GM18505 (cell line): ENCODE data around the gene KRTAP19-2.

Source experiments
- ATAC-seq: cut with Tn5 transposase; IDR thresholded peaks from one replicate; pipeline ENCODE4 v1.9.1; 2021; ENCODE audit not compliant: unreplicated experiment
- POLR2A ChIP-seq: IDR thresholded peaks from 4 replicates; pipeline ENCODE4 v1.6.1; 2011; ENCODE audit warnings: borderline replicate concordance; ENCODE audit not compliant: insufficient read depth, insufficient read length; ENCODE audit errors: extremely low read depth

Gene KRTAP19-2

DNA sequence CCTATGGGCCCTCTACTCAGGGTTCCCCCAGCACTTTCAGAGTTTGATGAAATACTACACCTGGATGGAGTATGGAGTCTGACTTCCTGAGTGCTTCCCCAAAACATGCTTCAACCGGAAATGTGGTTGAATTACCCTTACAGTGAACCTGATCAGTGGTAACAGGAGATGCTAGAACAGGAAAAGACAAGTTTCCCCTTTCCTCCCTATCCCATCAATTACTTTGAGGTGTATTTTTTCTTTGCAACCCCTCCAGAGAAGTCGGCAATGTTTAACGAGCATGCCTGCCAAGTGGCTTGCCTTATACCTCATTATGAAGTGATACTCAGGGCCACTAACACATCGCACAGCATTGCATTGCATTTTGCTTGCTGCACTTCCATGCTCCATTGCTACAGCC is 40.2 kb downstream of the KRTAP19-2 start:
- no peak for ATAC-seq
- no peak for TF ChIP-seq POLR2A

GRCh38 chr21:30444204-30444603 is 43.0 kb downstream of the KRTAP19-2 start:
- ATAC-seq, result no peak
- TF ChIP-seq POLR2A, result no peak

DNA sequence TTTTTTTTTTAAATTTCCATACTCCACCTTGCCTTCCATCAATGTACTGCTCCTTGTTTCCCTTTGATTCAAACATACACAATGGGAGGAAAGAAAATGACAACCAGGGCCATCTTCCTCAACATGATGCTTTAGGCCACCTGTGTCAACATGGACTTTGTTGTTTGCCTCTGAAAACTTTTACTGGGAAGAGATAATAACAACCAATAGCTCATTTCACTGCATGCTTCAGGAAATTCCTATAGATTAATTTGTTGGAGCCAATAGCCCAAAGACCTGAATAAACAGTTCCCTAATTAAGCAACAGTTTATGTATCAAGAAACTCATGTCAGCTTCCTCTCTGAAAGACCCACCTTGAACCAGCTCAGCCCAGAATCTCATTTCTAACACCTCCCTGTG is 44.0 kb downstream of the KRTAP19-2 start:
- no peak for ATAC-seq
- TF ChIP-seq POLR2A, result no peak

DNA sequence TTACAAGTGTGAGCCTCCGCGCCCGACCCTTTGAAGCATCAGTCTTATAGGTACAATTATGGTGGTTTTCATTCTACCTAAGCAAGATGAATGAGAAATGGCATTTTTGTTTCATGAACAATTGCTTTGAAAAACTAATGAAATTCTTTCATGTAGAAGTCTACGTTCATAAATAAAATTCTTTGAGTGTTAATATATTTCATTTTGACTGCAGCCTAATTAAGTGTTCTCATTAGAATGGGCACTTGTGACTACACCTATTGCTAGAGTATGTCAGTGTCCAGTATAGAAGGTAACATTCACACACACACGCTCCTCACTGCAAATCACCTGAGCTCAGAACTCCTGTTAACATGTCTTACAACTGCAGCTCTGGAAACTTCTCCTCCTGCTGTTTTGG is 47.3 kb downstream of the KRTAP19-2 start, which contains the start of gene KRTAP15-1:
KRTAP15-1 (plus strand) TSS at position 301 of the 400 bp plus-strand sequence; CDS start at position 354, 53 bp downstream.
- ATAC-seq, result no peak
- TF ChIP-seq POLR2A, result no peak
